Thyroid gland (tissue), 4 donors: Measurements from ENCODE around the gene ADGRD1. TPM values are rescaled to one million over a fixed set of nuclear protein-coding genes. Genes with fewer than 3 reads are reported as not detected.
"Not testable (repeated sequence)": the region's sequence is repeated elsewhere in the genome, so short reads cannot be mapped to it uniquely, and the experiment has no call there.

Experiments
- DNase-seq, 2 donors: peaks; one replicate each; pipeline ENCODE4 v3.0.0-alpha.2; 2019
- H3K27ac ChIP-seq, 3 donors: fragments of 200-600 bp; sonication (generic); 1 replicate in 2 of 3; 2 replicates in 1 of 3; pipeline ENCODE4 v1.5.1; 2016 to 2019; ENCODE audit warnings: mild to moderate bottlenecking in 1 of 3, moderate library complexity in 1 of 3
- H3K27me3 ChIP-seq: fragments of 200-600 bp; sonication (generic); one replicate; pipeline ENCODE4 v1.5.1; 2019
- H3K36me3 ChIP-seq, 2 donors: fragments of 200-600 bp; sonication (generic); one replicate each; pipeline ENCODE4 v1.5.1; 2016 to 2019
- H3K4me1 ChIP-seq, 2 donors: fragments of 200-600 bp; sonication (generic); one replicate each; pipeline ENCODE4 v1.5.1; 2017 to 2019
- H3K4me3 ChIP-seq, 3 donors: fragments of 200-600 bp; sonication (generic); replicated peaks in 1 of 3; 1 replicate in 2 of 3; 2 replicates in 1 of 3; pipeline ENCODE4 v1.5.1; 2016; ENCODE audit warnings: mild to moderate bottlenecking in 1 of 3
- H3K9me3 ChIP-seq: fragments of 200-600 bp; sonication (generic); one replicate; pipeline ENCODE4 v1.5.1; 2017
- POLR2A ChIP-seq, 2 donors: fragments of 450-650 bp; IDR thresholded peaks; one replicate each; pipeline ENCODE4 v1.6.1; 2017; ENCODE audit warnings: antibody characterized with exemption in 2 of 2, mild to moderate bottlenecking in 2 of 2, moderate library complexity in 1 of 2
- WGBS, 2 donors: methylation state at CpG; one replicate each; pipeline ENCODE4 v1.1.5; 2017; 5-methylcytosine and 5-hydroxymethylcytosine counted together
- intact Hi-C: fragments of 100-400 bp; cut with DNase I; formaldehyde crosslinking; loops from one replicate; pipeline ENCODE4 v1.15.1; 2023
- total RNA-seq, 4 donors: library from RNA; depleted of rRNA; stranded (reverse); fragments of >200 nt; gene quantifications; one replicate each; pipeline ENCODE4 v1.2.3, GENCODE V29; 2016
- TF ChIP-seq, protein P1 (sequence below), 6 experiments: fragments of 200-600 bp in 3 of 6; fragments of 450-650 bp in 3 of 6; sonication (generic) in 3 of 6; IDR thresholded peaks; one replicate each; pipeline ENCODE4 v1.5.1; 2016 to 2019; ENCODE audit warnings: antibody characterized with exemption in 6 of 6, mild to moderate bottlenecking in 2 of 6, inconsistent platforms in 1 of 6, moderate library complexity in 1 of 6

The ADGRD1 gene
- total RNA-seq, 4 donors from 2014 or later, result 14.1 to 44.3 (median 24.7) TPM

DNA sequence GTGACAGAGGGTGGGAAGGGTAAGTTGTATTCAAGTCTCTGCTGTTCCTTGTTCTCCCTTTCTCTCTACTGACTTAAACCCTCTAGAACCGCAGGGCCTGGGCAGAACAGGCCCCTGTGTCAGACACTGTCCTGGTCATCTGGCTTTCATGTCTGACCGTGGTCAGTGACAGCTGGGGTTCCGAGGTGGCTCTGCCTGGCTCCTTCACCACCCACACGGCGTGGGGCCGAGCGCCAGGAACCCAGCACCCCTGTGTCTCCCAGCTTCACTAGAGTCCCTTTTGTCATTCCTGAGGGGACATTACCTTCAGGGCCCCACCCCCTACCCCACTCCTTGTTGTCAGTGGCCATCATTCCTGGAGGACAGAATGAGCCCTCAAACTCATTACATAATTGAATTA is 168.9 kb downstream of the ADGRD1 start:
- no peak for DNase-seq

DNA sequence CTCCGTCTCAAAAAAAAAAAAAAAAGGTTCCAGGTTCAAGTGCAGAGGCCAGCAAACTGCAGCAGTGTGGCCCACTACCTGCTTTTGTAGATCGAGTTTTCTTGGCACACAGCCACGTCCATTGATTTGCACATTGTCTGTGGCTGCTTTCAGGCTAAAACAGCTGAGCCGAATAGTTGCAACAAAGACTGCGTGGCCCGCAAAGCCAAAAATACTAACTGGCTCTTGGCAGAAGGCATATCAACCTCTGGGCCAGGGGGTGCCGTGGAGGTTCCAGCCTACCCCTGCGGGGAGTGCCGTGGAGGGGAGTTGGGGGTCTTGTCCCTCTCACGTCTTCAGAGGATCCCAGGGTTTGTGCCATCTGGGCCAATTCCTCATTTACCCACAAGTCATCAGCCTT is 170.1 kb downstream of the ADGRD1 start:
- DNase-seq, result no peak
- H3K9me3 ChIP-seq, result no peaks in the 10 kb centered on the region
- WGBS, 2 donors, result 89 to 91% methylated on average over 10 of the region's 10 CpGs
- H3K4me3 ChIP-seq, result no peak overlapping the region
- no peaks in the 10 kb centered on the region for H3K4me1 ChIP-seq
- H3K27me3 ChIP-seq, result no peaks in the 10 kb centered on the region
- TF ChIP-seq POLR2A (IDR thresholded peaks at IDR 0.05), result no peak
- TF ChIP-seq, protein P1, sequence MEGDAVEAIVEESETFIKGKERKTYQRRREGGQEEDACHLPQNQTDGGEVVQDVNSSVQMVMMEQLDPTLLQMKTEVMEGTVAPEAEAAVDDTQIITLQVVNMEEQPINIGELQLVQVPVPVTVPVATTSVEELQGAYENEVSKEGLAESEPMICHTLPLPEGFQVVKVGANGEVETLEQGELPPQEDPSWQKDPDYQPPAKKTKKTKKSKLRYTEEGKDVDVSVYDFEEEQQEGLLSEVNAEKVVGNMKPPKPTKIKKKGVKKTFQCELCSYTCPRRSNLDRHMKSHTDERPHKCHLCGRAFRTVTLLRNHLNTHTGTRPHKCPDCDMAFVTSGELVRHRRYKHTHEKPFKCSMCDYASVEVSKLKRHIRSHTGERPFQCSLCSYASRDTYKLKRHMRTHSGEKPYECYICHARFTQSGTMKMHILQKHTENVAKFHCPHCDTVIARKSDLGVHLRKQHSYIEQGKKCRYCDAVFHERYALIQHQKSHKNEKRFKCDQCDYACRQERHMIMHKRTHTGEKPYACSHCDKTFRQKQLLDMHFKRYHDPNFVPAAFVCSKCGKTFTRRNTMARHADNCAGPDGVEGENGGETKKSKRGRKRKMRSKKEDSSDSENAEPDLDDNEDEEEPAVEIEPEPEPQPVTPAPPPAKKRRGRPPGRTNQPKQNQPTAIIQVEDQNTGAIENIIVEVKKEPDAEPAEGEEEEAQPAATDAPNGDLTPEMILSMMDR (IDR thresholded peaks at IDR 0.05), result no peak
- intact Hi-C loops, result no loop called here
- H3K27ac ChIP-seq, result no peak overlapping the region
- no peaks in the 10 kb centered on the region for H3K36me3 ChIP-seq

More for the DNA sequence above, 168.9 kb downstream of the ADGRD1 start:
- intact Hi-C loops, result no loop called here
- Histone ChIP-seq H3K36me3 (no peaks in the 10 kb centered on the region), H3K9me3 (no peaks in the 10 kb centered on the region), H3K4me3 (no peak overlapping the region), H3K27me3 (no peaks in the 10 kb centered on the region), H3K4me1 (no peaks in the 10 kb centered on the region), H3K27ac (no peak overlapping the region)
- TF ChIP-seq POLR2A (IDR thresholded peaks at IDR 0.05), result no peak
- TF ChIP-seq, protein P1 (IDR thresholded peaks at IDR 0.05), result no peak
- whole genome bisulfite sequencing, 2 donors, result 93 to 95% methylated on average over 7 of the region's 7 CpGs

DNA sequence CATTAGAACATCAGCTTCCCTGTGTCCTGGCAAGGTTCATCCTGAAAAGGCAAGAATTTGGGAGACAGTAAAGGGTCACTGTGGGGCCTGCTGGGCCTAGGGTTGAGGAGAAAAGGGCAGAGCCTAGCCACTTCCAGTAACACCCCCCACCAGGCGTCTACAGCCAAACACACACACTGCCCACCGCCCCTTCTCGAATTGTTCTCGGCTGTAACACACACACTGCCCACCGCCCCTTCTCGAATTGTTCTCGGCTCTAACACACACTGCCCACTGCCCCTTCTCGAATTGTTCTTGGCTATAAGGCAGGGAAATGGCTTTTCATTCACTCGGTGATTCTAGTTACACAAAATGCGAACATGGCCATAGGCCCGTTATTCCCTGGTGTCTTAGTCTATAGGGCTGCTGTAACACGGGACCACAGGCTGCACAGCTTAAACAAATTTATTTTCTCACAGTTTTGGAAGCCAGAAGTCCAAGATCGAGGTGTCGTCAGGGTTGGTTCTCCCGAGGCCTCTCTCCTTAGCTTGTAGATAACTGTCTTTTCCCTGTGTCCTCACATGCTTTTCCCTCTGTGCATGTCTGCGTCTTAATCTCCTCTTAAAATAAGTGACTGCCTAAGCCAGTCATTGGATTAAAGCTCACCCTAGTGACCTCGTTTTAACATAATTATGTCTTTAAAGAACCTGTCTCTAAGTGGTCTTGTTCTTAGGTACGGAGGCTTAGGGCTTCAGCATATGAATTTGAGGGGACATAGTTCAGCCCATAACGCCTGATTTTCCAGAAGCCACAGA is 171.0 kb downstream of the ADGRD1 start:
- Histone ChIP-seq H3K27ac (no peak overlapping the region), H3K4me1 (no peaks in the 10 kb centered on the region), H3K4me3 (no peak overlapping the region), H3K9me3 (no peaks in the 10 kb centered on the region), H3K27me3 (no peaks in the 10 kb centered on the region), H3K36me3 (no peaks in the 10 kb centered on the region)
- TF ChIP-seq POLR2A (IDR thresholded peaks at IDR 0.05), result no peak
- TF ChIP-seq, protein P1 (IDR thresholded peaks at IDR 0.05), result no peak
- intact Hi-C loops, result no loop called here
- WGBS, 2 donors, result 90 to 91% methylated on average over 19 of the region's 19 CpGs
- no peak for DNase-seq

DNA sequence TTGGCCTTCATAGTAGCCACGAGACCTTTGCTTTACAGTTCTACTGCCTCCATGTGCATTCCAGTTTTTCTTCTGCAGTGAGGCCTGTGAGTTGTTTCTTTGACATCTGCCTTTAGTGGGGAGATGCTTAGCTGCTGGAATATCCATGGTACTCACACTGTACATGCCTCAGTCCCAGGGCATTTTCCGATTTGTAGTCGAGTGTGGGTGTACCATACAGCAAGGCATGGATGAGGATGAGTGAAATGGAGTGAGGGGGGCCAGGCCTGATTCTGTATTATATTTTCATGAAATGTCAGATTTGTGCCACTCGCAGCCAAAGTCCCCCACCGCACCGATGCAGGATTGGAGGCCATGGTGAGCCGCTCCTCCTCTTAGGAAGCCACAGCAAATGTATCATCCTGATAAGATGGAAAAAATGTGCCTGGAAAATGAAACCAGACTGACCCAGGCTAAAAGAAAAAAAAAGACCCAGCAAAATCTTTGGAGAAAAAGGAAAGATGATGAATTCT is 173.0 kb downstream of the ADGRD1 start:
- DNase-seq, result no peak
- TF ChIP-seq POLR2A (IDR thresholded peaks at IDR 0.05), result no peak
- TF ChIP-seq, protein P1 (IDR thresholded peaks at IDR 0.05), result no peak

DNA sequence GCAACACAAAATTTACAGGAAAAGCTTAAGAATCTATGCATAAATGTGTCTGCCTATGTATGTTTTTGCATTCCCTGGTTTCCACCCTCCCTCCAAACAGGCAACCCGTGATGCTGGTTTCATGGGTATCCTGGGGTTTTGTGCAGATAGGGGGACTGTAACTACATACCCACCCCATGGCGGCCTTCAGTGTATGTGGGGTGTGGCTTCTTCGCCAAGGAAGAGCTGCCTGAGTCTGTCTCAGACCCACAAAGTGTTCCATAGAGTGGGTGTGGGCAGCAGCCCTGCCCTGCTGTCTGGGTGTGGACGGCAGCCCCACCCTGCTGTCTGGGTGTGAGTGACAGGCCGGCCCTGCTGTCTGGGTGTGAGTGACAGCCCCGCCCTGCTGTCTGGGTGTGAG is 174.8 kb downstream of the ADGRD1 start:
- TF ChIP-seq, protein P1 (IDR thresholded peaks at IDR 0.05), result no peak
- TF ChIP-seq POLR2A (IDR thresholded peaks at IDR 0.05), result no peak
- no peak overlapping the region for H3K4me3 ChIP-seq
- intact Hi-C loops, result no loop called here
- no peaks in the 10 kb centered on the region for H3K27me3 ChIP-seq
- H3K36me3 ChIP-seq, result no peaks in the 10 kb centered on the region
- no peak for DNase-seq
- H3K4me1 ChIP-seq, result peaks cover 5 to 10% of the 10 kb centered on the region in 2 donors
- no peak overlapping the region for H3K27ac ChIP-seq
- H3K9me3 ChIP-seq, result no peaks in the 10 kb centered on the region
- WGBS, 2 donors, result 89 to 91% methylated on average over 4 of the region's 6 CpGs

More for the DNA sequence above, 173.0 kb downstream of the ADGRD1 start:
- no peaks in the 10 kb centered on the region for H3K36me3 ChIP-seq
- no peaks in the 10 kb centered on the region for H3K27me3 ChIP-seq
- intact Hi-C loops, result no loop called here
- no peak overlapping the region for H3K4me3 ChIP-seq
- H3K27ac ChIP-seq, result no peak overlapping the region
- H3K9me3 ChIP-seq, result no peaks in the 10 kb centered on the region
- 91 to 97% methylated on average over 7 of the region's 7 CpGs for WGBS, 2 donors
- peaks cover 0 to under 1% of the 10 kb centered on the region in 2 donors for H3K4me1 ChIP-seq

DNA sequence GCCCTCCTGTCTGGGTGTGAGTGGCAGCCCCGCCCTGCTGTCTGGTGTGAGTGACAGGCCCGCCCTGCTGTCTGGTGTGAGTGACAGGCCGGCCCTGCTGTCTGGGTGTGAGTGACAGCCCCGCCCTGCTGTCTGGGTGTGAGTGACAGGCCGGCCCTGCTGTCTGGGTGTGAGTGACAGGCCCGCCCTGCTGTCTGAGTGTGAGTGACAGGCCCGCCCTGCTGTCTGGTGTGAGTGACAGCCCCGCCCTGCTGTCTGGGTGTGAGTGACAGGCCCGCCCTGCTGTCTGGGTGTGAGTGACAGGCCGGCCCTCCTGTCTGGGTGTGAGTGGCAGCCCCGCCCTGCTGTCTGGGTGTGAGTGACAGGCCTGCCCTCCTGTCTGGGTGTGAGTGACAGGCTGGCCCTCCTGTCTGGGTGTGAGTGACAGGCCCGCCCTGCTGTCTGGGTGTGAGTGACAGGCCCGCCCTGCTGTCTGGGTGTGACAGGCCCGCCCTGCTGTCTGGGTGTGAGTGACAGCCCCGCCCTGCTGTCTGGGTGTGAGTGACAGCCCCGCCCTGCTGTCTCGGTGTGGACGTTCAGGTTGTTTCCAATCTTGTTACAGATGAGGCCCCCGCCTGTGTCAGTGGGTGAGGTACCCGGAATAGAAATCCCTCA is 175.4 kb downstream of the ADGRD1 start:
- H3K36me3 ChIP-seq, H3K27ac ChIP-seq, H3K4me3 ChIP-seq, H3K4me1 ChIP-seq, intact Hi-C loops, DNase-seq, H3K27me3 ChIP-seq, H3K9me3 ChIP-seq: not testable (repeated sequence)
- 79 to 90% methylated on average over 8 to 9 of the region's 20 CpGs for WGBS, 2 donors
